Ectodermal cell (in vitro differentiated cells): ENCODE measurements around the gene CLSTN3.
"Not testable (repeated sequence)": the region's sequence is repeated elsewhere in the genome, so short reads cannot be mapped to it uniquely, and the experiment has no call there.

ENCODE experiments used
- H3K27ac ChIP-seq: 2 replicates; pipeline ENCODE4 v1.7.0; 2013; ENCODE audit warnings: mild to moderate bottlenecking, low read depth, low read length; ENCODE audit not compliant: insufficient read depth, poor library complexity, severe bottlenecking
- H3K27me3 ChIP-seq: 2 replicates; pipeline ENCODE4 v1.7.0; 2013; ENCODE audit warnings: mild to moderate bottlenecking, low read length; ENCODE audit not compliant: insufficient read depth, control insufficient read depth, poor library complexity, severe bottlenecking
- H3K36me3 ChIP-seq: one replicate; pipeline ENCODE4 v1.7.0; 2013; ENCODE audit warnings: low read length; ENCODE audit not compliant: control insufficient read depth, insufficient read depth
- H3K4me1 ChIP-seq: one replicate; pipeline ENCODE4 v1.7.0; 2013; ENCODE audit warnings: low read length; ENCODE audit not compliant: control insufficient read depth, insufficient read depth
- H3K4me3 ChIP-seq: 2 replicates; pipeline ENCODE4 v1.7.0; 2013; ENCODE audit warnings: low read depth, low read length, control low read depth; ENCODE audit not compliant: insufficient read depth
- H3K9me3 ChIP-seq: 2 replicates; pipeline ENCODE4 v1.7.0; 2013; ENCODE audit warnings: mild to moderate bottlenecking, low read length, moderate library complexity; ENCODE audit not compliant: control insufficient read depth
- WGBS, 2 experiments: methylation state at CpG; one replicate each; pipeline ENCODE4 v1.1.7; 2013; ENCODE audit warnings: missing lambda C conversion rate in 2 of 2; 5-methylcytosine and 5-hydroxymethylcytosine counted together

The CLSTN3 gene

DNA sequence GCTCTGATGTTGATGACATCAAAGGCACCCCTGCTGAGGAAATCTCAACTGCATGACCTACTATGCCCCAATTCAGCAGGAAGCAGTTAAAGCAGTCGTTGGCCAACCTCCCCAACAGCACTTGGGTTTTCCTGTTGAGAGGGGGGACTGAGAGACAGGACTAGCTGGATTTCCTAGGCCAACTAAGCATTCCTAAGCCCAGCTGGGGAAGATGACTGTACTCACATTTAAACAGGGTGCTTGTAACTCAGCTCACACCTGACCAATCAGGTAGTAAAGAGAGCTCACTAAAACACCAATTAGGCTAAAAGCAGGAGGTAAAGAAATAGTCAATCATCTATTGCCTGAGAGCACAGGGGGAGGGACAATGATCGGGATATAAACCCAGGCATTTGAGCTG lies 55.9 kb downstream of the CLSTN3 start:
- not testable (repeated sequence) for H3K36me3 ChIP-seq, H3K27ac ChIP-seq, H3K9me3 ChIP-seq, H3K4me3 ChIP-seq, H3K4me1 ChIP-seq, H3K27me3 ChIP-seq
- 64 to 92% methylated on average over 1 to 2 of the region's 2 CpGs for WGBS, 2 experiments

DNA sequence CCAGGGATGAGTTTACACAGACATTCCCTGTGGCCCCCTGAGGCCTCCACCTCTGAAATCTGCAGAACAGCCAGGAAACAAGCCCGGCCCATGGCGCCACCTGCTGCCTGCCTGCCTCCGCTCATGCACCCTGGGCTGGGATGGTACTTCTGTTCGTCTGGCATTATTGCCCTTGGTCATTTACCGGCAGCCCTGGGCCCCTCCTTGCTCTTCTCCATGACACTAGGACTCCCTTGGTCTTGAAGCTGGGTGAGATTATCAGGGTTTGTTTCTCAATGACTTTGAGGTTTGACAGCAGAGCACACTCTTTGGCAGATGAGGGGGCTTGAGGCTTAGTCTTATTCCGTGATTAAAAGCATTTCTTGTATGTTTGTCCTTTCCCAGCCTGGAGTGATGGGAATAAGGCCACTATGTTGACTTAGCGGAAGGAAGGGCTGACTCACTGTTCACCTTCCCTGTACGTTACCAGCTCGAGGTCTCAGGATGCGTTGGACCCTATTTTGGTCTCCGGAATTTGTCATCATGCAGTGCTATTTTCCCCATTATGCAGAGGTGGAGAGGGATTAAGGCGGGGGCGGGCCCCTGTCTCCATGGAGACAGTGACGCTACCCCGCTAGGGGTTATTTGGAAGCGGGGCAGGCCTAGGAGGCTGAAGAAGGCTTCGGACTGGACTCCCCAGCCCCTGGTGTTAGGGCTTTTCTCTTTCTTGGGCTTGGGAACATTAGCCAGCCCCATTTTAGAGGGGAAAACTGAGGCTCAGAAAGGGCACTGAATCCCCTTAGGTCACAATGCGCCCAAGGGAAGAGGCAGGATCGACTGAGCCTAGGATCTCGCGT lies 58.6 kb downstream of the CLSTN3 start:
- H3K4me1 ChIP-seq, result peaks cover 4% of the 10 kb centered on the region
- no peaks in the 10 kb centered on the region for H3K9me3 ChIP-seq
- 3 to 4% methylated on average over 21 of the region's 21 CpGs for WGBS, 2 experiments
- peaks cover 10% of the 10 kb centered on the region for H3K36me3 ChIP-seq
- peak overlapping the region; percentile 81 for H3K4me3 ChIP-seq
- H3K27ac ChIP-seq, result peak overlapping the region; percentile 32
- H3K27me3 ChIP-seq, result no peaks in the 10 kb centered on the region

DNA sequence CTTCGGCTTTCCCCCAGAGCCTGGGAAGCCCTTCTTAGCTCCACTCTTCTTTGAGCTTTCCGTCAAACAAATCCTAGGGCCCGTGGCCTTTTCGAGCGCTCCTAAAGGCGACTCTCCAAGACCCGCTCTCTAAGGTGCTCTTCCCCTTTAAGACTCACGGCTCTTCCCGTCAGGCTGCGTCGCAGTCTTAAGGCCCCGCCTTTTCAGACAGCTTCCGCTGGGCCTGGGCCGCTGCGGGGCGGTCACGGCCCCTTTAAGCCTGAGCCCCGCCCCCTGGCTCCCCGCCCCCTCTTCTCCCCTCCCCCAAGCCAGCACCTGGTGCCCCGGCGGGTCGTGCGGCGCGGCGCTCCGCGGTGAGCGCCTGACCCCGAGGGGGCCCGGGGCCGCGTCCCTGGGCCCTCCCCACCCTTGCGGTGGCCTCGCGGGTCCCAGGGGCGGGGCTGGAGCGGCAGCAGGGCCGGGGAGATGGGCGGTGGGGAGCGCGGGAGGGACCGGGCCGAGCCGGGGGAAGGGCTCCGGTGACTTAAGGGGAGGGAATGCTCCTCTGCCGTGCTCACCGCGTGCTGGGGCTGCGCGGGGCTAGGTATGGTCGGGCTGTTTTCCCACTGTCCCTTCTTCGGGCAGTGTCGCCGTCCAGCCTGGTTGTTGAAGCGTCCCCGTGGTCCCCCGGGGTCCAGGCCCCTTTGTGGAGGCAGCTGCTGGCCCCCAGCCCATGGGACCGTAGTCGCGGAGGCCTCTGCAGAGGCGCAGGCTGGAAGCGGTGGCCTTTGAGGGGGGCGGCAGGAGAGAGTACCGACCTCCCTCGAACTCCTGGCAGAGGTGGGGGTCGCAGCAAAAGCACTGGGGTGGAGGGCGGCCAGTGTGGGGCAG lies 59.5 kb downstream of the CLSTN3 start, which contains the start of gene PEX5:
Gene PEX5, plus strand, starts transcription at position 289 of the 870 bp plus-strand sequence. CDS start 692 bp downstream, outside the sequence.
- peak within 1 kb of the TSS; percentile 36 for H3K27ac ChIP-seq

DNA sequence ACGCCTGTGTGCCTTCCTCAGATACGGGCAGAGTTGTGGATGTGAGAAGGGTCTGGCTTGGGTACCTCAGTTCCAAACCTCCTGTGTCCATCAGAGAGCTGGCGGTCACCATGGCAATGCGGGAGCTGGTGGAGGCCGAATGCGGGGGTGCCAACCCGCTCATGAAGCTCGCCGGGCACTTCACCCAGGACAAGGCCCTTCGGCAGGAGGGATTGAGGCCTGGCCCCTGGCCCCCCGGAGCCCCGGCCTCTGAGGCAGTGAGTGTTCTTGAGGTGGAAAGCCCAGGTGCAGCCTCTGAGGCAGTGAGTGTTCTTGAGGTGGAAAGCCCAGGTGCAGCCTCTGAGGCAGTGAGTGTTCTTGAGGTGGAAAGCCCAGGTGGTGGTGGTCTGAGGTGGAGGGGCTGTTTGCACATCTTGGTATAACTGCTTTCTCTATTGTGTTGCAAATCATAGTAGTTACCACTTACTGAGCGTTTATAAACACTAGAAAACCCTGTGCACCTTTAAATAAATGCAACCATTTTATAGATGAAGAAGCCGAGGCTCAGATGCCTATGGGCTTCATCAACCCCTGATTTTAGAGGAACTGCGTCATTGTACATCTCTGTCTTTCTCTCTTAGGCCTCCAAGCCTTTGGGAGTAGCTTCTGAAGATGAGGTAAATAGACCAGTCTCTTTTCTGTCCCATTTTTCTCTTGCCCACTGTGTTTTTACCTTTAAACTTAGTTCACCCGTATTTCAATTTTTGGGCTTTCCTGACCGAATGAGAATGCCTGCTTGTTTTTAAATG lies 60.3 kb downstream of the CLSTN3 start:
- WGBS, 2 experiments, result 27 to 28% methylated on average over 17 of the region's 17 CpGs
- no peaks in the 10 kb centered on the region for H3K27me3 ChIP-seq
- no peaks in the 10 kb centered on the region for H3K9me3 ChIP-seq
- peak overlapping the region; percentile 36 for H3K27ac ChIP-seq
- H3K36me3 ChIP-seq, result peaks cover 10% of the 10 kb centered on the region
- H3K4me1 ChIP-seq, result peaks cover 4% of the 10 kb centered on the region
- peak overlapping the region; percentile 81 for H3K4me3 ChIP-seq

More for the DNA sequence above, 59.5 kb downstream of the CLSTN3 start, which contains the start of gene PEX5:
- 1% methylated on average over 66 of the region's 68 CpGs for WGBS, 2 experiments
- Histone ChIP-seq H3K4me3 (peak within 1 kb of the TSS; percentile 81), H3K27me3 (no peaks in the 10 kb centered on the region), H3K36me3 (peaks cover 10% of the 10 kb centered on the region), H3K9me3 (no peaks in the 10 kb centered on the region), H3K4me1 (peaks cover 4% of the 10 kb centered on the region)

DNA sequence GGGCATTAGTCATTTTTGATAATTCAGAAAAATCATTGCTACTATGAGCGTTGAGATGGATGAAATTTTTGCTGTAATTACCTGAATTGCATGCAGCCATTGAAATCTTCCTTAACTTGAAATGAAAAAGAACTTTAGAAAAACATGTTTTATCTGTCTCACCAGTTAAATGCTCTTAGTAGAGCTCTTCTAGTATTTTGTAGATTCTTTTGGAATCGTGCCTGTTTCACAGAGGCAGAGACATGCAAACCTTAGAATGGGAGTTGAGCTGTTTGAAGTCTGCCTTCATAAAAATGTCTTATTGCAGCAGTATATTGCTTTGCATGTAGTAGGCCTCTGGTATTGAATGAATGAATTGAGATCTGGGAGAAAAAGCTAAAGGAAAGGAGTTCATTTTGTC lies 63.5 kb downstream of the CLSTN3 start:
- Histone ChIP-seq H3K4me1 (no peaks in the 10 kb centered on the region), H3K9me3 (no peaks in the 10 kb centered on the region), H3K4me3 (no peak overlapping the region), H3K27ac (no peak overlapping the region), H3K36me3 (peaks cover 15% of the 10 kb centered on the region), H3K27me3 (no peaks in the 10 kb centered on the region)
- 93 to 95% methylated on average over 2 of the region's 2 CpGs for WGBS, 2 experiments

DNA sequence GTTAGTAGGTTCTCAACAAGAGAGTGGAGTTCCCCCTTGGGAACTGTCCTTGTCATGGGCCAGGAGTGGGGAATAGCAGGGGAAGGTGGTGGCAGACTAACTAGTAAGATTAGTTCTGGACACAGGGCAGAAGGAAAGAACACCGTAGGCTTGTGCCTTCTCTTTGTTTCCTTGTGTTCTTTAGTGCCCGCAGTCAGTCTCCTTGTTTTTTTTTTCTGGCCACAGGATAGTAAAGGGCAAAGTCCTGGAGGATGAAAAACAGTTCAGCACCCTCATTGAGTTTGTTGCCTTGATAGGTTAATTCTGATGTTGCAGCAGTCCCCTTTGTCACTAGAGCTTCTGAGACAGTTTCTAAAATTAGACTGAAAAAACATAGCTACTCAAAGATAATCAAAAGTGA lies 67.7 kb downstream of the CLSTN3 start:
- no peak overlapping the region for H3K27ac ChIP-seq
- no peaks in the 10 kb centered on the region for H3K27me3 ChIP-seq
- H3K9me3 ChIP-seq, result no peaks in the 10 kb centered on the region
- no peaks in the 10 kb centered on the region for H3K4me1 ChIP-seq
- peaks cover 30% of the 10 kb centered on the region for H3K36me3 ChIP-seq
- no peak overlapping the region for H3K4me3 ChIP-seq
- WGBS, 2 experiments, result 90 to 92% methylated on average over 2 of the region's 2 CpGs

DNA sequence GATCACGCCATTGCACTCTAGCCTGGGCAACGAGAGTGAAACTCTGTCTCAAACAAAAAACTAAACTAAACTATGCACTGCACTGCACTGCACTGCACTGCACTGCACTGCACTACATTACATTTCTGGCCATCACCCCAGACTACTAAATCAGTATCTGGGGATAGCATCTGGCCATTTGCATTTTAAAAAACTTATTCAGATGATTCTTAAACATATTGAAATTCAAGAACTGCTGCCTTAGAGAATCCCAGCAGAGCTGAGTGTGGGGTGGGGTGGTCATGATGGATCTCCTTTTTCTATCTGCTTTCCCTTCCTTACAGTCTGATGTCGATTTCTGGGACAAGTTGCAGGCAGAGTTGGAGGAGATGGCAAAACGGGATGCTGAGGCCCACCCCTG lies 72.9 kb downstream of the CLSTN3 start:
- Histone ChIP-seq H3K9me3 (no peaks in the 10 kb centered on the region), H3K4me3 (no peak overlapping the region), H3K4me1 (no peaks in the 10 kb centered on the region), H3K36me3 (peaks cover 45% of the 10 kb centered on the region), H3K27me3 (no peaks in the 10 kb centered on the region), H3K27ac (no peak overlapping the region)
- 91 to 94% methylated on average over 4 of the region's 4 CpGs for WGBS, 2 experiments

DNA sequence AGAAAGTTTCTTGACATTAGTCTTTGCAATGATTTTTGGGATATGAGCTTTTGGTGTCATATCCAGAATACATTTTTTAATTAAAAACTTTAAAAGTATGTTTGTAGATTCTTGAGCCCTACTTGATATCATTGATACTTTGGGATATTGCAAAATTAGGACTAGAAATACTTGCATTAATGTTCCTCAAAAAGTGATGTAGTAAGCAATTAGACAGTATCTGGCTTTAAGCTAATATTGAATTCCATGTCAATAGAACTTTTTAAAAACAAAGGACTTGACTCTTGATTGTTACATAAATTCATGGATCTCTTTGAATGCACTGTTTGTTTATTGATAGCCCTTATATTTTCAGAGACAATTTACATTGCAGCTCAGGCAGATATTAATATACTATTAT lies 74.9 kb downstream of the CLSTN3 start:
- H3K36me3 ChIP-seq, result peaks cover 57% of the 10 kb centered on the region
- H3K4me3 ChIP-seq, result no peak overlapping the region
- no peaks in the 10 kb centered on the region for H3K4me1 ChIP-seq
- H3K9me3 ChIP-seq, result no peaks in the 10 kb centered on the region
- H3K27me3 ChIP-seq, result no peaks in the 10 kb centered on the region
- no peak overlapping the region for H3K27ac ChIP-seq

DNA sequence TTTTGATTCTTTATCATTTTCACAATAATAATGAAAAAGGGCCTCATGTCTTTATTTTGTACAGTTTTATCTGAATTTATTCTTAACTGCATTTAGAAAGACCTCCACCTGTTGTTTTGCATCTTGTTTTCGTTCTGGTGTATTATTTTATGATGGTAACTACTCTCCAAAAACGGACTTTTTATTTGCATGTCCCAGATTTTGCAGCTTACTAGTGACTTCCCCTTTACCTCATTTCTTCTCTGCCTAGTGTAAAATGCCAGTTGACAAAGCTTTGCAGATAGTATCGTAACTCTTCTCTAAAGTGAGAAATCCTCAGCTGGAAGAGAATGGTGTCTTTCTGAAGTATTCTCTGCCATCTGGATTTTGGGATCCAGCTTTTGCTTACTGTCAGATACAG lies 76.5 kb downstream of the CLSTN3 start:
- Histone ChIP-seq H3K4me1 (no peaks in the 10 kb centered on the region), H3K36me3 (peaks cover 55% of the 10 kb centered on the region), H3K4me3 (no peak overlapping the region), H3K9me3 (no peaks in the 10 kb centered on the region), H3K27ac (no peak overlapping the region), H3K27me3 (no peaks in the 10 kb centered on the region)
- WGBS, 2 experiments, result 88 to 96% methylated on average over 2 to 3 of the region's 3 CpGs
